H9 (cell line): ENCODE results near the gene LRRC45. TPM values are rescaled to one million over a fixed set of nuclear protein-coding genes. Genes with fewer than 3 reads are reported as not detected.

Source experiments
- DNase-seq: peaks from one replicate; pipeline ENCODE4 v3.0.0-alpha.2; 2017
- H2AFZ ChIP-seq: one replicate; pipeline ENCODE4 v1.6.1; 2013; ENCODE audit warnings: mild to moderate bottlenecking, low read length, control low read depth, moderate library complexity
- H2AK5ac ChIP-seq: 2 replicates; pipeline ENCODE4 v1.6.1; 2013; ENCODE audit warnings: low read length, control low read depth, mixed read lengths; ENCODE audit not compliant: insufficient read length
- H2BK120ac ChIP-seq: one replicate; pipeline ENCODE4 v1.6.1; 2013; ENCODE audit warnings: low read depth, mild to moderate bottlenecking, low read length, control low read depth, inconsistent platforms; ENCODE audit not compliant: poor library complexity, severe bottlenecking
- H2BK12ac ChIP-seq: 2 replicates; pipeline ENCODE4 v1.6.1; 2013; ENCODE audit warnings: low read length, control low read depth, mixed read lengths, low read depth; ENCODE audit not compliant: insufficient read length
- H2BK15ac ChIP-seq: 2 replicates; pipeline ENCODE4 v1.6.1; 2013; ENCODE audit warnings: low read depth, low read length, control low read depth
- H2BK20ac ChIP-seq: one replicate; pipeline ENCODE4 v1.6.1; 2013; ENCODE audit warnings: low read depth, mild to moderate bottlenecking, low read length, control low read depth, inconsistent platforms; ENCODE audit not compliant: poor library complexity, severe bottlenecking
- H2BK5ac ChIP-seq: 2 replicates; pipeline ENCODE4 v1.6.1; 2013; ENCODE audit warnings: low read length, control low read depth, mixed read lengths; ENCODE audit not compliant: insufficient read length
- H3K14ac ChIP-seq: 2 replicates; pipeline ENCODE4 v1.6.1; 2013; ENCODE audit warnings: low read length, control low read depth; ENCODE audit not compliant: insufficient read depth
- H3K18ac ChIP-seq: 2 replicates; pipeline ENCODE4 v1.6.1; 2013; ENCODE audit warnings: low read depth, mild to moderate bottlenecking, mixed read lengths, low read length, control low read depth; ENCODE audit not compliant: insufficient read length
- H3K23ac ChIP-seq: 2 replicates; pipeline ENCODE4 v1.6.1; 2013; ENCODE audit warnings: low read length, control low read depth, mixed read lengths, low read depth; ENCODE audit not compliant: insufficient read length
- H3K23me2 ChIP-seq: 2 replicates; pipeline ENCODE4 v1.6.1; 2013; ENCODE audit warnings: low read depth, mild to moderate bottlenecking, mixed read lengths, low read length, control low read depth; ENCODE audit not compliant: insufficient read length, poor library complexity, severe bottlenecking
- H3K27ac ChIP-seq: 2 replicates; pipeline ENCODE4 v1.5.1; 2013; ENCODE audit warnings: low read length, control low read depth, mixed read lengths, low read depth; ENCODE audit not compliant: insufficient read length
- H3K27me3 ChIP-seq: 2 replicates; pipeline ENCODE4 v1.6.1; 2013; ENCODE audit warnings: low read length, control low read depth, inconsistent platforms; ENCODE audit not compliant: insufficient read depth
- H3K4ac ChIP-seq: 2 replicates; pipeline ENCODE4 v1.6.1; 2013; ENCODE audit warnings: low read depth, mild to moderate bottlenecking, control low read depth, inconsistent platforms, low read length, moderate library complexity
- H3K4me1 ChIP-seq: 2 replicates; pipeline ENCODE4 v1.6.1; 2013; ENCODE audit warnings: low read length, control low read depth, inconsistent platforms; ENCODE audit not compliant: insufficient read depth
- H3K4me2 ChIP-seq: 2 replicates; pipeline ENCODE4 v1.6.1; 2013; ENCODE audit warnings: low read length, control low read depth, mixed read lengths; ENCODE audit not compliant: insufficient read length, insufficient read depth
- H3K56ac ChIP-seq: 2 replicates; pipeline ENCODE4 v1.6.1; 2013; ENCODE audit warnings: low read depth, mild to moderate bottlenecking, mixed read lengths, low read length, control low read depth; ENCODE audit not compliant: insufficient read length
- H3K79me1 ChIP-seq: 2 replicates; pipeline ENCODE4 v1.6.1; 2013; ENCODE audit warnings: low read depth, mild to moderate bottlenecking, moderate library complexity, low read length, control low read depth, inconsistent platforms; ENCODE audit not compliant: insufficient read depth, poor library complexity, severe bottlenecking
- H3K79me2 ChIP-seq: 2 replicates; pipeline ENCODE4 v1.6.1; 2013; ENCODE audit warnings: low read length, control low read depth, inconsistent platforms; ENCODE audit not compliant: insufficient read depth
- H3K9ac ChIP-seq: 2 replicates; pipeline ENCODE4 v1.6.1; 2013; ENCODE audit warnings: low read length, control low read depth, mixed read lengths; ENCODE audit not compliant: insufficient read length; ENCODE audit errors: extremely low read depth
- H3K9me3 ChIP-seq: one replicate; pipeline ENCODE4 v1.6.1; 2013; ENCODE audit warnings: low read depth, low read length, inconsistent platforms; ENCODE audit not compliant: control insufficient read depth
- H3T11ph ChIP-seq: one replicate; pipeline ENCODE4 v1.6.1; 2013; ENCODE audit warnings: mild to moderate bottlenecking, low read length, control low read depth, inconsistent platforms
- H4K20me1 ChIP-seq: one replicate; pipeline ENCODE4 v1.6.1; 2013; ENCODE audit not compliant: control insufficient read depth, insufficient read length, insufficient read depth
- H4K5ac ChIP-seq: 2 replicates; pipeline ENCODE4 v1.6.1; 2013; ENCODE audit warnings: low read depth, mild to moderate bottlenecking, mixed read lengths, low read length, control low read depth; ENCODE audit not compliant: insufficient read length
- H4K8ac ChIP-seq: replicated peaks from 2 replicates; pipeline ENCODE4 v1.6.1; 2013; ENCODE audit warnings: low read length, control low read depth, mixed read lengths, low read depth; ENCODE audit not compliant: insufficient read length
- H4K91ac ChIP-seq: 2 replicates; pipeline ENCODE4 v1.6.1; 2013; ENCODE audit warnings: low read depth, mild to moderate bottlenecking, moderate library complexity, mixed read lengths, low read length, control low read depth; ENCODE audit not compliant: insufficient read length
- H3K27ac Mint-ChIP-seq, 3 experiments: 2 replicates in 2 of 3; 3 replicates in 1 of 3; pipeline ENCODE4 v1.8.0; 2020 to 2021; ENCODE audit warnings: mixed read lengths in 3 of 3, mild to moderate bottlenecking in 1 of 3, moderate library complexity in 1 of 3
- H3K27me3 Mint-ChIP-seq: 2 replicates; pipeline ENCODE4 v1.8.0; 2021; ENCODE audit warnings: low read depth, mild to moderate bottlenecking, moderate library complexity, mixed read lengths
- H3K36me3 Mint-ChIP-seq, 3 experiments: 2 replicates in 2 of 3; 3 replicates in 1 of 3; pipeline ENCODE4 v1.8.0; 2020 to 2021; ENCODE audit warnings: low read depth in 3 of 3, mixed read lengths in 3 of 3; ENCODE audit not compliant: insufficient read depth in 1 of 3
- H3K4me1 Mint-ChIP-seq, 2 experiments: 2 replicates each; pipeline ENCODE4 v1.8.0; 2020; ENCODE audit warnings: mixed read lengths in 2 of 2
- H3K4me3 Mint-ChIP-seq, 2 experiments: 2 replicates in 1 of 2; 3 replicates in 1 of 2; pipeline ENCODE4 v1.8.0; 2020 to 2021; ENCODE audit warnings: mild to moderate bottlenecking in 2 of 2, mixed read lengths in 2 of 2, moderate library complexity in 1 of 2
- H3K9me3 Mint-ChIP-seq, 2 experiments: 2 replicates in 1 of 2; 3 replicates in 1 of 2; pipeline ENCODE4 v1.8.0; 2020; ENCODE audit warnings: mild to moderate bottlenecking in 2 of 2, mixed read lengths in 2 of 2, moderate library complexity in 1 of 2
- total RNA-seq: library from RNA; stranded (reverse); gene quantifications from 2 replicates; pipeline ENCODE4 v1.2.1, GENCODE V29; 2021
- TF ChIP-seq, protein P1 (sequence below): fragments of 200-600 bp; sonication (generic); conservative IDR thresholded peaks from 3 replicates; pipeline ENCODE4 v1.8.0; 2021; ENCODE audit warnings: antibody characterized with exemption, mild to moderate bottlenecking

The LRRC45 gene
- total RNA-seq, 1 experiment from 2014 or later = 28.7 TPM

DNA sequence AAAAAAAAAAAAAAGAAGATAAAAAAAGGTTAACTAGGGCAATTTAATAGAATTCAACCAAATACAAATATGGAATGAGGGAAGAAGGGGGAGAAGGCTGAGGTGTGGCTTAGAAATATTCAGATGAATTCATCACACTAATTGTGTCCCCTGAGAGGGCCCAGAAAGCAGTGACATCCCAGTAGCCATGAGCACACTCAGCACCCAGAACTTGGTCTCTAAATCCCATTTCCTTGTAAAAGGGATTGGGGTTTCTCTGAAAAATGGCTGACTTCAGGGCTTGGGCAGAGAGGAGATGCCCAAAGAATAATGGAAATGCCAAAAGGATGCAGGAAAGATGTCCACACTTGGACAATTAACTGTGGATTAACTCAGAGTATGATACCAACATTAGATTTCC is 49.7 kb upstream of the LRRC45 start:
- Histone ChIP-seq H3T11ph (no peak overlapping the region), H2BK15ac (no peak overlapping the region), H4K8ac (no peak overlapping the region), H4K91ac (no peak overlapping the region), H3K79me1 (no peaks in the 10 kb centered on the region), H2BK120ac (no peak overlapping the region), H3K23me2 (peaks cover 12% of the 10 kb centered on the region), H3K56ac (no peak overlapping the region), H2AFZ (no peak overlapping the region), H3K4me1 (no peaks in the 10 kb centered on the region), H3K27me3 (peaks cover 3% of the 10 kb centered on the region), H3K27ac (no peak overlapping the region), H3K9ac (no peak overlapping the region), H3K4me2 (no peak overlapping the region), H2AK5ac (no peak overlapping the region), H3K9me3 (no peaks in the 10 kb centered on the region), H4K5ac (no peak overlapping the region), H2BK5ac (no peak overlapping the region), H3K23ac (no peak overlapping the region), H2BK12ac (no peak overlapping the region), H3K4ac (no peak overlapping the region), H3K18ac (no peak overlapping the region), H2BK20ac (no peak overlapping the region), H3K79me2 (no peaks in the 10 kb centered on the region), H4K20me1 (no peaks in the 10 kb centered on the region), H3K14ac (no peak overlapping the region)
- H3K27ac Mint-ChIP-seq = no peak overlapping the region
- H3K9me3 Mint-ChIP-seq = peaks cover 23 to 24% of the 10 kb centered on the region in 2 experiments
- H3K36me3 Mint-ChIP-seq = peaks cover 0 to 2% (median 0%) of the 10 kb centered on the region in 3 experiments; a peak in 3 of 7 replicates
- TF ChIP-seq, protein P1, sequence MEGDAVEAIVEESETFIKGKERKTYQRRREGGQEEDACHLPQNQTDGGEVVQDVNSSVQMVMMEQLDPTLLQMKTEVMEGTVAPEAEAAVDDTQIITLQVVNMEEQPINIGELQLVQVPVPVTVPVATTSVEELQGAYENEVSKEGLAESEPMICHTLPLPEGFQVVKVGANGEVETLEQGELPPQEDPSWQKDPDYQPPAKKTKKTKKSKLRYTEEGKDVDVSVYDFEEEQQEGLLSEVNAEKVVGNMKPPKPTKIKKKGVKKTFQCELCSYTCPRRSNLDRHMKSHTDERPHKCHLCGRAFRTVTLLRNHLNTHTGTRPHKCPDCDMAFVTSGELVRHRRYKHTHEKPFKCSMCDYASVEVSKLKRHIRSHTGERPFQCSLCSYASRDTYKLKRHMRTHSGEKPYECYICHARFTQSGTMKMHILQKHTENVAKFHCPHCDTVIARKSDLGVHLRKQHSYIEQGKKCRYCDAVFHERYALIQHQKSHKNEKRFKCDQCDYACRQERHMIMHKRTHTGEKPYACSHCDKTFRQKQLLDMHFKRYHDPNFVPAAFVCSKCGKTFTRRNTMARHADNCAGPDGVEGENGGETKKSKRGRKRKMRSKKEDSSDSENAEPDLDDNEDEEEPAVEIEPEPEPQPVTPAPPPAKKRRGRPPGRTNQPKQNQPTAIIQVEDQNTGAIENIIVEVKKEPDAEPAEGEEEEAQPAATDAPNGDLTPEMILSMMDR = no peak
- no peak overlapping the region for H3K4me3 Mint-ChIP-seq
- peaks cover 6 to 8% of the 10 kb centered on the region in 2 experiments; a peak in 3 of 4 replicates for H3K4me1 Mint-ChIP-seq
- DNase-seq = no peak
- H3K27me3 Mint-ChIP-seq = peaks cover 76% of the 10 kb centered on the region
